Smooth muscle cell (in vitro differentiated cells): ENCODE data around the gene FAF1. TPM values are rescaled to one million over a fixed set of nuclear protein-coding genes. Genes with fewer than 3 reads are reported as not detected.

Experiments used
- DNase-seq: peaks from one replicate; lab custom pipeline; 2025; ENCODE audit not compliant: unreplicated experiment; lab: John Stamatoyannopoulos, UW
- H2AFZ ChIP-seq: fragments of 200-600 bp; sonication (generic); 2 replicates; pipeline ENCODE4 v1.6.0; 2016; ENCODE audit warnings: antibody characterized with exemption, low read depth, mild to moderate bottlenecking
- H3F3A ChIP-seq: fragments of 200-600 bp; sonication (generic); 2 replicates; pipeline ENCODE4 v1.6.0; 2017; ENCODE audit warnings: antibody characterized with exemption, low read depth
- H3K27ac ChIP-seq: fragments of 200-600 bp; sonication (generic); 2 replicates; pipeline ENCODE4 v1.5.1; 2016; ENCODE audit warnings: low read depth, mild to moderate bottlenecking
- H3K27me3 ChIP-seq: fragments of 200-600 bp; sonication (generic); 2 replicates; pipeline ENCODE4 v1.6.1; 2016; ENCODE audit warnings: low read depth, mild to moderate bottlenecking
- H3K36me3 ChIP-seq: fragments of 200-600 bp; sonication (generic); 2 replicates; pipeline ENCODE4 v1.5.1; 2016; ENCODE audit warnings: low read depth
- H3K4me1 ChIP-seq: fragments of 200-600 bp; sonication (generic); 2 replicates; pipeline ENCODE4 v1.5.1; 2016; ENCODE audit warnings: low read depth
- H3K4me2 ChIP-seq: fragments of 200-600 bp; sonication (generic); 2 replicates; pipeline ENCODE4 v1.6.0; 2016; ENCODE audit warnings: mild to moderate bottlenecking
- H3K4me3 ChIP-seq: fragments of 200-600 bp; sonication (generic); 2 replicates; pipeline ENCODE4 v1.5.1; 2016; ENCODE audit warnings: mild to moderate bottlenecking
- H3K79me2 ChIP-seq: fragments of 200-600 bp; sonication (generic); 2 replicates; pipeline ENCODE4 v1.6.0; 2016; ENCODE audit warnings: low read depth, mild to moderate bottlenecking
- H3K9ac ChIP-seq: fragments of 200-600 bp; sonication (generic); 2 replicates; pipeline ENCODE4 v1.6.0; 2016; ENCODE audit warnings: low read depth
- H3K9me3 ChIP-seq: fragments of 200-600 bp; sonication (generic); replicated peaks from 2 replicates; pipeline ENCODE4 v1.5.1; 2016; ENCODE audit warnings: low read depth
- H4K20me1 ChIP-seq: fragments of 200-600 bp; sonication (generic); 2 replicates; pipeline ENCODE4 v1.6.0; 2016; ENCODE audit warnings: low read depth
- CTCF ChIP-seq: fragments of 200-600 bp; sonication (generic); IDR thresholded peaks from 2 replicates; pipeline ENCODE4 v1.5.1; 2017; ENCODE audit warnings: borderline replicate concordance, mild to moderate bottlenecking, antibody characterized with exemption; ENCODE audit not compliant: insufficient read depth, poor library complexity, severe bottlenecking
- WGBS: methylation state at CpG from one replicate; pipeline ENCODE4 v1.1.7; 2016; ENCODE audit warnings: low lambda C conversion rate; 5-methylcytosine and 5-hydroxymethylcytosine counted together
- polyA plus RNA-seq: library from polyadenylated mRNA; unstranded; fragments of >200 nt; fragmentation: Nextera tagmentation; extraction: Ambion mirVana; gene quantifications from 2 replicates; pipeline ENCODE4 v1.2.1, GENCODE V29; 2016
- total RNA-seq: library from RNA; depleted of rRNA; stranded (reverse); fragments of >200 nt; gene quantifications from 2 replicates; pipeline ENCODE4 v1.2.3, GENCODE V29; 2014

FAF1 gene
- total and polyA plus RNA-seq, 2 experiments from 2014 or later = 51.5 to 51.6 TPM

GRCh38 chr1:50605186-50605875, 354.7 kb downstream of the FAF1 start:
- no peak for DNase-seq
- no peaks in the 10 kb centered on the region for H3K27me3 ChIP-seq
- H3K4me3 ChIP-seq = no peak overlapping the region
- no peaks in the 10 kb centered on the region for H3K9me3 ChIP-seq
- H3K9ac ChIP-seq = no peak overlapping the region
- H2AFZ ChIP-seq = no peak overlapping the region
- no peaks in the 10 kb centered on the region for H4K20me1 ChIP-seq
- peak; percentile 38 for TF ChIP-seq CTCF
- 94% methylated on average over 2 of the region's 2 CpGs for WGBS
- no peaks in the 10 kb centered on the region for H3F3A ChIP-seq
- H3K27ac ChIP-seq = no peak overlapping the region
- no peaks in the 10 kb centered on the region for H3K36me3 ChIP-seq
- H3K79me2 ChIP-seq = no peaks in the 10 kb centered on the region
- H3K4me2 ChIP-seq = no peak overlapping the region
- H3K4me1 ChIP-seq = peaks cover 7% of the 10 kb centered on the region

- Histone ChIP-seq H2AFZ (no peak overlapping the region), H4K20me1 (no peaks in the 10 kb centered on the region), H3K4me3 (no peak overlapping the region), H3K79me2 (no peaks in the 10 kb centered on the region), H3F3A (no peaks in the 10 kb centered on the region), H3K36me3 (no peaks in the 10 kb centered on the region), H3K9me3 (no peaks in the 10 kb centered on the region), H3K27me3 (no peaks in the 10 kb centered on the region), H3K4me2 (no peak overlapping the region), H3K27ac (no peak overlapping the region), H3K4me1 (peaks cover 7% of the 10 kb centered on the region), H3K9ac (no peak overlapping the region)
- WGBS = 94% methylated on average over 2 of the region's 2 CpGs
- no peak for TF ChIP-seq CTCF
- no peak for DNase-seq
Measured at GRCh38 chr1:50604580-50604979, 355.5 kb downstream of the FAF1 start.

- Histone ChIP-seq H3K79me2 (no peaks in the 10 kb centered on the region), H3K9me3 (no peaks in the 10 kb centered on the region), H3K9ac (no peak overlapping the region), H2AFZ (no peak overlapping the region), H3K36me3 (no peaks in the 10 kb centered on the region), H3K4me2 (peak overlapping the region; percentile 23), H3F3A (no peaks in the 10 kb centered on the region), H3K27me3 (no peaks in the 10 kb centered on the region), H3K27ac (peak overlapping the region; percentile 18), H3K4me1 (peaks cover 7% of the 10 kb centered on the region), H4K20me1 (no peaks in the 10 kb centered on the region), H3K4me3 (no peak overlapping the region)
- TF ChIP-seq CTCF = no peak
- DNase-seq = no peak
- 79% methylated on average over 7 of the region's 7 CpGs for WGBS
Measured at GRCh38 chr1:50603274-50604271, 356.5 kb downstream of the FAF1 start.
